Measurements from ENCODE around the gene SBF1.
"Not testable (repeated sequence)": the region's sequence is repeated elsewhere in the genome, so short reads cannot be mapped to it uniquely, and the experiment has no call there.

SBF1 gene, protein sequence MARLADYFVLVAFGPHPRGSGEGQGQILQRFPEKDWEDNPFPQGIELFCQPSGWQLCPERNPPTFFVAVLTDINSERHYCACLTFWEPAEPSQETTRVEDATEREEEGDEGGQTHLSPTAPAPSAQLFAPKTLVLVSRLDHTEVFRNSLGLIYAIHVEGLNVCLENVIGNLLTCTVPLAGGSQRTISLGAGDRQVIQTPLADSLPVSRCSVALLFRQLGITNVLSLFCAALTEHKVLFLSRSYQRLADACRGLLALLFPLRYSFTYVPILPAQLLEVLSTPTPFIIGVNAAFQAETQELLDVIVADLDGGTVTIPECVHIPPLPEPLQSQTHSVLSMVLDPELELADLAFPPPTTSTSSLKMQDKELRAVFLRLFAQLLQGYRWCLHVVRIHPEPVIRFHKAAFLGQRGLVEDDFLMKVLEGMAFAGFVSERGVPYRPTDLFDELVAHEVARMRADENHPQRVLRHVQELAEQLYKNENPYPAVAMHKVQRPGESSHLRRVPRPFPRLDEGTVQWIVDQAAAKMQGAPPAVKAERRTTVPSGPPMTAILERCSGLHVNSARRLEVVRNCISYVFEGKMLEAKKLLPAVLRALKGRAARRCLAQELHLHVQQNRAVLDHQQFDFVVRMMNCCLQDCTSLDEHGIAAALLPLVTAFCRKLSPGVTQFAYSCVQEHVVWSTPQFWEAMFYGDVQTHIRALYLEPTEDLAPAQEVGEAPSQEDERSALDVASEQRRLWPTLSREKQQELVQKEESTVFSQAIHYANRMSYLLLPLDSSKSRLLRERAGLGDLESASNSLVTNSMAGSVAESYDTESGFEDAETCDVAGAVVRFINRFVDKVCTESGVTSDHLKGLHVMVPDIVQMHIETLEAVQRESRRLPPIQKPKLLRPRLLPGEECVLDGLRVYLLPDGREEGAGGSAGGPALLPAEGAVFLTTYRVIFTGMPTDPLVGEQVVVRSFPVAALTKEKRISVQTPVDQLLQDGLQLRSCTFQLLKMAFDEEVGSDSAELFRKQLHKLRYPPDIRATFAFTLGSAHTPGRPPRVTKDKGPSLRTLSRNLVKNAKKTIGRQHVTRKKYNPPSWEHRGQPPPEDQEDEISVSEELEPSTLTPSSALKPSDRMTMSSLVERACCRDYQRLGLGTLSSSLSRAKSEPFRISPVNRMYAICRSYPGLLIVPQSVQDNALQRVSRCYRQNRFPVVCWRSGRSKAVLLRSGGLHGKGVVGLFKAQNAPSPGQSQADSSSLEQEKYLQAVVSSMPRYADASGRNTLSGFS (N-terminal part only)

DNA sequence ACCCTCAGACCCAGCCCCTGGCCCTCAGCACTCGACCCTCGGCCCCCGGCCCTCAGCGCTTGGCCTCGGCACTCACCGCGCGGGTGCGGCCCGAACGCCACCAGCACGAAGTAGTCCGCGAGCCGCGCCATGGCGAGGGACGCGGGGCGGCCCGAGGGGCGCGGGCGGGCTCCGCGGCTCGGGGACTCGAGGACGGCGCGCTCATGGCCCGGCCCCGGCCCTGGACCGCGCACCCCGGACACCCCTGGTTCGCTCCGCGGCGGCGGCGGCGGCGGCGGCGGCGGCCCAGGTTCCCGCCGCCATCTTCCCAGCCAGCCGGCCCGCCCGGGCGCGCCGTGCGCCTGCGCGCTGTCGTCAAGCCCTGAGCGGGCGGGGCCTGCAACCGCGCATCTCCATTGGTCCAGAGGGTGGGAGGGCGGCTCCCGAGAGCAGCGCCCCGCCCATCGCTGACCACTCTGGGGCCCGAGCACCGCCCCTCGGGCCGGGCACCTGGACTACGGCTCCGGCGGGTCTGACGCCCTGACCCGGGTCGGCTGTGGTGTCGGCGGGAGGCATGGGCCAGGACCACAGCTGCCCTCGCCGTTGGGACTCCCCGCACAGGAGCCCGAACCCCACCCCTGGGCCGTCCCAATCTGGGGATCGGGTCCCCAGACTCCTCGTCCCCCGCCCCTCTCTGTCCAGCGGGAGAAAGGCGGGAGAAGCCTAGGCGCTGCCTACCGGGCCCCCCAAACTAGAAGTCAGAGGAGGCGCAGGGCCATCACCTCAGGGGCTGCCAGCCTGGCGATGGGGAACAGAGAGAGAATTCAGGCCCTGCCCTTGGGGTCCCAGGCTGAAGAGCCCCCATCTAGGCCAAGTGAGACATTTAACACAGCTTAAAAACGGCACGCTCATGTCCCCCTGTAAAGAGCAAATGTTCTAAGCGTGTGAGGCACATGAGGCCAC, at the start of gene SBF1:
Gene SBF1 (minus strand): TSS at position 326 of the 942 bp plus-strand sequence. CDS start 195 bp downstream, at position 131.
- peak; percentile 83 for DNase-seq

DNA sequence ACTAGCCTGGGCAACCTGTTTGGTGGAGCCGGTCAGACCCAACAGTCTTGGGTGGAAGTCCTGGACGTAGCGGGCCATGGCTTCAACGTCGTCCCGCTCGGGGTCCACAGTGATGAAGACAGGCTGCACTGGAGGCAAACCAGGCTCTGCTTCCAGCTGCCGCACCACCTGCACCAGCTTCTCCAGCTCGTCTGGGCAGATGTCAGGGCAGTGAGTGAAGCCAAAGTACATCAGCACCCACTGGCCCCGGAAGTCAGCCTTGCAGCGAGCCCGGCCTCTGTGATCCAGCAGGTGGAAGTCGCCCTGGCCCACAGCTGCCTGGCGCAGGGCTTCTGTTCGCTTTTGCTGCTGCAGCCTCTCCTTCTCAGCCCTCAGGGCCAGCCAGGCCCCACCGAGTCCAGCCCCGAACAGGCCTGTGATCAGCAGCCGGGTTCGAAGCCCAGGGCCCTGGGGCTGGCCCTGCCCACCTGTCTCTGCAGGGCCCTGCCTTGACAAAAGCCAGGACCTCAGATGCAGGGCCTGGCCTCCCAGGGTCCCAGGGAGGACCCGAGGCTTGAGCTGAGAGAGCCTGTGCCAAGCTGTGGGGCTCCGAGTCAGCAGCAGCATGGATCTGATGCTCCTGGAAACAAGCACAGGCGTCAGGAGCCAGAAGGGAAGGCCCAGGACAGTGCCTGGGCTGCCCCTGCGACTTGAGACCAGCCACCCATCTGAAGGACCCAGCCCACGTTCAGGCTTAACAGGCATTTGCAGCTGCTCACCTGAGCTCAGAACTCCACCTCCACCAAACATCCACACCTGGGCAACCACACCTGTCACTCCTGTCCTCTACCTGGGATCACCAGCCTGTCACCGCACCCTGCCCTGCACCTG, 49.2 kb upstream of the SBF1 start:
- no peak for DNase-seq

DNA sequence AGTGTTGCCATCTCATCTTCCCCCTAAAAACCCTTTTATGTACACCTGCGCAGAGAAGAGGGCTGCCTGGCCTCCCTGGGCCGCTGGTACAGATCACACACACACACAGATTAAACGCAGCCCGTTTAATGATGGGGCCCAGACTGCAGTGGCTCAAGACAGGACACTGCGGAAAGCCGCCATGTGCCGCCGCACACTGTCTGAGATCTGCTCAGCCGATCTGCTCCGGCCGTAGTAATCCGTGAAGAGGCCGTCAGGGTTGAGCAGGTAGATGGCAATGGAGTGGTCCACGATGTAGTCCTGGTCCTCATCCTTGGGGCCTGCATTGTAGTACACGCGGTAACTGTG, 48.6 kb upstream of the SBF1 start:
- DNase-seq = no peak

DNA sequence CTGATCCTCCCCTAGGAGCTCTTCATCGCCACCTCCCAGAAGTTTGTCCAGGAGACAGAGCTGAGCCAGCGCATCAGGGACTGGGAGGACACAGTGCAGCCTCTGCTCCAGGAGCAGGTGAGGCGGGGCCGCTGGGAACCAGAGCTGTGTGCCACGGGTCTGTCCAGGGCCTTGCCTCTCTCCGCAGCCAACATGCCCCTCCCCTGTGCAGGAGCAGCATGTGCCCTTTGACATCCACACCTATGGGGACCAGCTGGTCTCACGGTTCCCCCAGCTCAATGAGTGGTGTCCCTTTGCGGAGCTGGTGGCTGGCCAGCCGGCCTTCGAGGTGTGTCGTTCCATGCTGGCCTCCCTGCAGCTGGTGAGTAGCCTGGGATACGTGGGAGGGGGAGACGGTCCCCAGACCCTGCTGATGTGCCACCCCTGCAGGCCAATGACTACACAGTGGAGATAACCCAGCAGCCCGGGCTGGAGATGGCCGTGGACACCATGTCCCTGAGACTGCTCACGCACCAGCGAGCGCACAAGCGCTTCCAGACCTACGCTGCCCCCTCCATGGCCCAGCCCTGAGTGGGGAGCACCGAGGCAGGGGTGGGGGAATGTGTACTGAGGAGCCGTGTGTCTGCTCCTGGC, 48.1 kb upstream of the SBF1 start:
- no peak for DNase-seq

DNA sequence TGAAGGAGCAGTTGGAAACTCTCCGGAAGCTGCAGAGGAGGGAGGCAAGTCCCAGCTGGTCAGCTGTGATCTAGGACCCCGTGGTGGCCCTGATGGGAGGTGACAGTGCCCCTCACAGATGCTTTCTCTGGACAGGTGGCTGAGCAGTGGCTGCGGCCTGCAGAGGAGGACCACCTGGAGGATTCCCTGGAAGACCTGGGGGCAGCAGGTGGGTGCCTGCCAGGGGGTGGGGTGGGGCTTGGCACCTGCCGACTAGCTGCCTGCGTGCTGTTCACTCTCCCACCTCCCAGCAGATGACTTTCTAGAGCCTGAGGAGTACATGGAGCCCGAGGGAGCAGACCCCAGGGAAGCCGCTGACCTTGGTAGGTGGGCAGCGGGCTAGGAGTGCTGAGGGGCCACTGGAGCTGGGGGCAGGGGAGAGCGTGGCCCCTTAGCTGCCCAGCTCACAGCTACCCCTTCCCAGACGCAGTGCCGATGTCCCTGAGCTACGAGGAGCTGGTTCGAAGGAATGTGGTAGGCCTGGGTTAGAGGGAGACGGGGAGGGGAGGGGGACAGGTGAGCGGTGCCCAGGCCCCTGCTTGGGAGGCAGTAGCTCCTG, 47.5 kb upstream of the SBF1 start:
- DNase-seq = no peak

DNA sequence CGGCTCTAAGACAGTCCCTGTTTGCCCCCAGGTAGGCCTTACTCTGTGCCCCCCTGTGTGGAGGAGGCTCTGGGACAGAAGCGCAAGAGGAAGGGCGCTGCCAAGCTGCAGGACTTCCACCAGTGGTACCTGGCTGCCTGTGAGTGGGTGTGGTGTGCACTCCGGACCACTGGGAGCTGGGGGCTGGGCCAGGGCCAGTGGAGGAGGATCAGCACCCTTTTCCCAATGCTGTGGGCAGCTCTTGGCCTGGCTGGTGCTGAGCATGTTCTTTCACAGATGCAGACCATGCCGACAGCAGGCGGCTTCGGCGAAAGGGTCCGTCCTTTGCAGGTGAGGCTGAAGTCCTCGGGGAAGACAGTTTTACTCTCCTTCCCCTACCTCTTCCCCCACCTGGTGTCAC, 46.9 kb upstream of the SBF1 start:
- DNase-seq = no peak

DNA sequence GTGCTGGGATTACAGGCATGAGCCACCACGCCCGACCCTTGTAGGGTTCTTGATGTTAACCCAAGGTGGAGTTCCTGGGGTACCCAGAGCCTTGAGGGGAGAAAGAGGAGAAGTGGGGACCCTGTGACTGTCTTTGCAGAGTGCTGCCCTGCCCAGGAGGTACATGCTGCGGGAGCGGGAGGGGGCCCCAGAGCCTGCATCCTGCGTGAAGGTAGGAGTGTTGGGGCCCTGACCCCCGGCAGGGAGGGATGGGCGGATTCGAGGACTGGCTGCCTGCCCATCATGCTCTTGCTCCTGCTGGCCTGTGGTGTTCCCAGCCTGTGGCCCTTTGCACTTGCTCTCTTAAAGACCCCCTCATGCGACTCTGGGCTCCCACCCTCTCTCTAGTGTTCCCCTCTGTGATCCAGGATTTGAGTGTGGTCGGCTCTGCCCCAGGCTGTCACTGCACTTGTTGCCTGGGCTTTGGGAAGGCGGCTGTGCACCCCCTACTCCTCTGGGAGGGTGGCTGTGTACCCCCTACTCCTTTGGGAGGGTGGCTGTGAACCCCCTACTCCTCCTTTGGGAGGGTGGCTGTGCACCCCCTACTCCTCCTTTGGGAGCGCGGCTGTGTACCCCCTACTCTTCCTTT, 46.1 kb upstream of the SBF1 start:
- no peak for DNase-seq

DNA sequence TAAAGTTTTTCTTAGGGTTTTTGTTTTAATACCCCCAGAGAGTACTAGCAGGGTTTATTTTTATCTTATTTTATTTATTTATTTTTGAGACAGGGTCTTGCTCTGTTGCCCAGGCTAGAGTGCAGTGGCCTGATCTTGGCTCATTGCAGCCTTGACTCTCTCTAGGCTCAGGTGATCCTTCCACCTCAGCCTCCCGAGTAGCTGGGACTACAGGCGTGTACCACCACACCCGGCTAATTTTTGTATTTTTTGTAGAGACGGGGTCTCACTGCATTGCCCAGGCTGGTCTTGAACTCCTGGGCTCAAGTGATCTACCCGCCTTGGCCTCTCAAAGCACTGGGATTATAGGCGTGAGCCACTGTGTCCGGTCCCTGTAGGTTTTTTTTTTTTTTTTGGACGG, 45.3 kb upstream of the SBF1 start:
- not testable (repeated sequence) for DNase-seq

DNA sequence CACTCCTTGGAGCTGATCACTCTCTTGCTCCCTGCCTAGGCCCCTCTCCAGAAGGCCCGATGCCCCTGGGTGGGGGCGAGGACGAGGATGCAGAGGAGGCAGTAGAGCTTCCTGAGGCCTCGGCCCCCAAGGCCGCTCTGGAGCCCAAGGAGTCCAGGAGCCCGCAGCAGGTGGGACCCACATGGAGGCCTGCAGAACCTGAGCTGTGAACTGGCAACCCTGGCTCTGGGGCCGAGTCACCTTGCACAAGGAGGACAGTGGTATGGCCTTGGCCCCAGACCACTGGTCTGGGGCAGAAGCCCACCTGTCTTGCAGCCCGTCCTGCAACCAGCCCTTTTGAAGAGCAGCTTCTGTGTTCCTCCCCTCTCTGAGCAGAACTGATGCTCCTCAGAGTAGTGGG, 44.3 kb upstream of the SBF1 start:
- DNase-seq = no peak

DNA sequence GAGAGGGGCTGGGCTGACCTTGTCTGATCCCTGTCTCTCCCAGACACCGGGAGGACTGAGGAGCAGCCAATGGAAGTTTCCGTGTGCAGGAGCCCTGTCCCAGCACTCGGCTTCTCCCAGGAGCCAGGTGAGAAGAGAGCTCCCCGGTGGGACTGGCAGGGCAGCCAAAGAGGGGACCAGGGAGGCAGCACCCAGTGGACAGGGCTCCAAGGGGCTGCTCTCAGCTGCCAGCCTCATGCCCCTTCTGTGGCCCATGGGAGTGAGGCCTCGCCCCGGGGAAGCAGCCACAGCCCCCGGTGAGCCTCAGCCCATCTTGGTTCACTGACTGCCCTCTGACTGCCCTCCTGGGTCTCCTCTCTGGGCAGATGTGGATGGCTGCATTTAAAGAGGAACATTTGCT, 43.8 kb upstream of the SBF1 start:
- no peak for DNase-seq

DNA sequence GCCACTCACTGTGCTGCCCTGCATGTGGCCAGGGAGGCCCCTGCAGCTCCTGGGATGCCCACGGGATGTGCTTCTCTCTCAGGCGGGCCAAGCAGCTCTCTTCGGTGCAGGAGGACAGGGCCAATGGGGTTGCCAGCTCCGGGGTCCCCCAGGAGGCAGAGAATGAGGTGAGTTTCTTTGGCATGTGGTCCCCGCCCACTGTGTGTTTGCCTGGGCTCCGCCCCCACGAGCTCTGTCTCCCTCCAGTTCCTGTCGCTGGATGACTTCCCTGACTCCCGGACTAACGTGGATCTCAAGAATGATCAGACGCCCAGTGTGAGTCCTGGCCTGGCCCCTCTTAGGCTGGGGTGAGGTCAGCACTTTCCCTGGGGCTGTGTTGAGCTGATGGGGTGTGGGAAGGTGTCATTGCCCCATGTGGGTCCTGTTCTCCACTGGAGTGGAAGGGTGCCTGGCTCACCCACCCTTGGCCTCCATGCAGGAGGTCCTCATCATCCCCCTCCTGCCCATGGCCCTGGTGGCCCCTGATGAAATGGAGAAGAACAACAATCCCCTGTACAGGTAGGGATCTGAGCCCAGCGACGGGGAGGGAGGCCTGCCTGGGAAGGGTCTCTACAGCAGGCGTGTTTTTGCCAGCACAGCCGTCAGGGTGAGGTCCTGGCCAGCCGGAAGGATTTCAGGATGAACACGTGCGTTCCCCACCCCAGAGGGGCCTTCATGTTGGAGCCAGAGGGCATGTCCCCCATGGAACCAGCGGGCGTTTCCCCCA, 42.8 kb upstream of the SBF1 start:
- DNase-seq = no peak

DNA sequence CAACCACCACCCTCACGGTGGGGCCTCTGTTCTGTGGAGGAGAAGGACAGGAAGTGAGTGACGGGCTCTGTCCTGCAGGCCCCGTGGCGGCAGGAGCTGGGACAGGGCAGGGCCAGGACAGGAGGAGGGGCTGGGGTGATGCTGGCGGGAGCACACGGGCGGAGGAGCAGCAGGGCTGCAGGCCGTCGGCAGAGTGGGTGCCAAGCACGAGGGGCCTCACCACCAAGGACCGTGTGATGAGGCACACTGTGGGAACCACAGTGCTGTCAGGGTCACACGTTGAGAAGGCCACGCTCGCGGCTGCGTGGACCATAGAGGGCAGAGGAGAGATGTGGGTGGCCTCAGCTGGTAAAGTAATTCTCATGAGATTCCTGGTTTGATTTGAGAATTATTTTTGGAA, 42.1 kb upstream of the SBF1 start:
- DNase-seq = no peak

DNA sequence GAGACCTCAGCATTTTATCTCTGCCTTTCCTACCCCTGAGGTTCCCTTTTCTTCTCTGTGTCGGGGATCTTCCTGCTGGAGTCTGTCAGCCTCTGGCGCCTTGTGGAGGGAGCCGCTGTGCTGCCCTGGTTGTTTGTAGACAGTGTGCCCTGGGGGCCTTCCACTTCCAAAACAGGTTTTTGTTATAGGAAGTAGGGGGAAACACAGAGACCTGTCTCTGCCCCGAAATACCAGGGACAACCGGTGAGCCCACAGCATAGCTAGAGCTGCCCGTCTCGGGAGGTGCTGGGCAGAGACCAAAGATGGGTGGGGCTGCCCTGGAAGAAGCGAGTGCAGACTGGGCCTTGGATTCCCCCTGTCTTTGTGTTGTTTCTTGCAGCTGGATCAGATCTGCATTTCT, 41.2 kb upstream of the SBF1 start:
- DNase-seq = no peak

DNA sequence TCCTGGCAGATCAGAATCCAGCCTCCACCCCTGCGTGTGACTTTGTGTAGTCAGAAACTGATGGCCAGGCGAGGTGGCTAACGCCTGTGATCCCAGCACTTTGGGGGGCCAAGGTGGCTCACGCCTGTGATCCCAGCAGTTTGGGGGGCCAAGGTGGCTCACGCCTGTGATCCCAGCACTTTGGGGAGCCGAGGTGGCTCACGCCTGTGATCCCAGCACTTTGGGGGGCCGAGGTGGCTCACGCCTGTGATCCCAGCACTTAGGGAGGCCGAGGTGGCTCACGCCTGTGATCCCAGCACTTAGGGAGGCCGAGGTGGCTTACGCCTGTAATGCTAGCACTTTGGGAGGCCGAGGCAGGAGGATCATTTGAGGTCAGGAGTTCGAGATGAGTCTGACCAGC, 38.3 kb upstream of the SBF1 start:
- no peak for DNase-seq

DNA sequence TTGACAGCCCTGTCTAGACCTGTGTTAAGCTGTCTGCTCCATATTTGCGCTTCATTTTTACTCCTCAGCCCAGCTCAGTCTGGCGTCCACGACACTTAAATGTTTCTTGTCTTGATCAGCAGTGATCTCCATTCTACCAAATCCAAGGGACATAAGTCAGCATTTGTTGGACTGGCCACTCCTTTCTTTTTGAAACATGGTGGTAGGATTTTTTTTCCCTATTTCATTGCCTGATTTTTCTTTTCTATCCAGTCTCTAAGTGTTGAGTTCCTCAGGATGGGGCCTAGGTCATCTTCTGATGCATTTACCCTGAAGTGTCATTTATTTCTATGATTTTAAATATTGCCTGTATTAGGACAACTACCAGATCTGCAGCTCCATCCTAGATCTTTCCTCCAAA, 34.1 kb upstream of the SBF1 start:
- DNase-seq = no peak

DNA sequence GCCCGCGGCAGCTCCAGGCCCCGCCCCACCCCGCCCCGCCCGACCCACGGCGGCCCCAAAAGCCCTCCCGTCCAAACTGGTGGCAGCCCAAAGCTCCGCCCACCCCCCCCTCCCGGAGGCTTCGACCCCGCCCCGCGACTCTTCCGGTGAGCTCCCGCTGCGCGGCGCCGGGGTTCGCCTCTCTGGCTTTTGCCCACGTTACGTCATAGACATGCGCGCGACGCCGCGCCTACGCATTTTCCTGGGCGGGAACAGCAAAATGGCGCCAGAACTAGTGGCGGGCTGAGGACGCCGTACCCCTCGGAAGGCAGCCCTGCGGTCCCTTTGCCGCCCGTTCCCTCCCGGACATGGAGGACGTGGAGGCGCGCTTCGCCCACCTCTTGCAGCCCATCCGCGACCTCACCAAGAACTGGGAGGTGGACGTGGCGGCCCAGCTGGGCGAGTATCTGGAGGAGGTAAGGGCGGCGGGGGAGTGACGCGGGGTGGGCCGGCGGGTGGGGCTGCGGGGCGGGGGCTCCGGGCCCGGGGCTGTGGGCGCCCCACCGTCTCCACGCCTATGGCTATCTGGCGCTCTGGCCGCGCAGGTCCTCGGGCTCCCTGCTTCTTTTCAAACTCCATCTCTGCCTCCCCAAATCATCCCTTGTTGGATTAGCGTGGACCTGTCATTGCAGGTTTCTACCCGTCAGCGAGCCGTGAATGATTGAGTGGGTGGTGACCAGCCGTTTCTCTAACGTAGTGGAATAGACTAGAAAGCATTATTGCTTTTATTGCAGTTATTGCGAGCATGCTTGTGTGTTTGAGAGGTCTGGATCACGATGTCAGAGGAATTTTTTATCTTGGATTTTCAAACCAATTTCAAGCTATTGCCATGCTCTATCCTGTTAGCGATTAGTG, 33.4 kb upstream of the SBF1 start, which contains the start of gene NCAPH2:
Gene NCAPH2 (plus strand): TSS at position 234 of the 894 bp plus-strand sequence. CDS start 114 bp downstream, at position 348.
- peak; percentile 98 for DNase-seq

DNA sequence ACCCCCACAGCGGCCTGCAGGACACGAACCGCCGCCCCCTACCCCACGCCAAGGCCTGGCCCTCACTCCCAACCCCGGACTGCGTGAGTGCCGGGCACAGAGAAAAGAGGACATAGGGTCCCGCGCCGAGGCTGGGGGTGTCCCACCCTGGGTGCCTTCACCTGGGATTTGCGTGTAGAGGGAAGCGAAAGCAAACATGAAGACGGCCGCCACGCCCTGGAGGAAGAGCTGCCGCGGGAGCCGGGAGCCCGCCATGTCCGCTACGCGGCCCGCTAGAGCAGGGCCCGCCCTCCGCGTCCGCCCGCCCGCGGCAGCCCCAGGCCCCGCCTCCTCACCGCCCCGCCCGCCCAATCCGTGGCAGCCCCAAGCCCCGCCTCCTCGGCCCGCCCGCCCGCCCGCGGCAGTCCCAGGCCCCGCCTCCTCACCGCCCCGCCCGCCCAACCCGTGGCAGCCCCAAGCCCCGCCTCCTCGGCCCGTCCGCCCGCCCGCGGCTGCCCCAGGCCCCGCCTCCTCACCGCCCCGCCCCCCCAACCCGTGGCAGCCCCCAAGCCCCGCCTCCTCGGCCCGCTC, 32.7 kb upstream of the SBF1 start, which contains the start of gene LMF2:
Gene LMF2 (minus strand): TSS at position 282 of the 570 bp plus-strand sequence. CDS start 27 bp downstream, at position 255.
- DNase-seq = peak; percentile 94

Data from activated CD4-positive, alpha-beta T cell treated with anti-CD3 and anti-CD28 coated beads, Interleukin-2, amount 50 U/mL, for 1 hour (primary cell).